ENCODE data around the gene TNNT3.

- no peak for TF ChIP-seq POLR2A (IDR thresholded peaks at IDR 0.05)
- no peak for TF ChIP-seq CTCF (IDR thresholded peaks at IDR 0.05)
- no peak for TF ChIP-seq POLR2AphosphoS5 (IDR thresholded peaks at IDR 0.05)
Observed at GRCh38 chr11:1975185-1975584, 55.7 kb downstream of the TNNT3 start.

All from prostate gland (tissue), 2 donors.